GM19240 (cell line): ENCODE measurements around the gene LRRTM1.

Source experiments
- DNase-seq: peaks from one replicate; pipeline ENCODE4 v3.0.0; 2011; ENCODE audit warnings: low spot score; ENCODE audit not compliant: insufficient read length

The LRRTM1 gene

GRCh38 chr2:80302314-80303005, 2.1 kb downstream of the LRRTM1 start:
- no peak for DNase-seq

GRCh38 chr2:80302001-80302313, 2.6 kb downstream of the LRRTM1 start:
- DNase-seq = no peak

DNA sequence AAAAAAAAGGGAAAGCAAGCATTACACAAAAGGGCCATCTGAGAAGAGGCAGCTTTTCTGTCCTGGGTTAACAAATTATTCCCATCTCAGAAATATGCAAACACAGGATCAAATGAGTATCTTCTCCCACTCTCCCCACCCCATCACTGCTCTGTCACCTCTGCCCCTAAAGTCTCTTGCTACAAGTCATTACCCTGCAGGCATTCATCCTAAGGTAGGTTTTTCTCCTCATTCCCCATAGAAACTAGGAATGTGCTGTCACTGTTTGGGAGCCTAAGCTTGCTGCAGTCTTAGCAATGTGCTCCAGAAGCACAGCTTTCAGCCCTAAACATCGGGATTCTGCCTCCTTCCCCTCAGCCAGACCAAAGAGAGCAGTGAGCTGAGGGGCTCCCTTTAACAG, 3.6 kb downstream of the LRRTM1 start:
- no peak for DNase-seq

- DNase-seq = no peak
These were observed 4.2 kb downstream of the LRRTM1 start for GRCh38 chr2:80300346-80300745.

GRCh38 chr2:80299661-80300060, 4.9 kb downstream of the LRRTM1 start:
- DNase-seq = no peak

- no peak for DNase-seq
These were observed 5.6 kb downstream of the LRRTM1 start for GRCh38 chr2:80298954-80299353.

- no peak for DNase-seq
These were observed 11.5 kb downstream of the LRRTM1 start for GRCh38 chr2:80293039-80293438.

- DNase-seq = no peak
These were observed 12.1 kb downstream of the LRRTM1 start for GRCh38 chr2:80292474-80292873.

- no peak for DNase-seq
These were observed 12.9 kb downstream of the LRRTM1 start for GRCh38 chr2:80291656-80292055.

- DNase-seq = no peak
These were observed 16.0 kb downstream of the LRRTM1 start for GRCh38 chr2:80288576-80288975.

DNA sequence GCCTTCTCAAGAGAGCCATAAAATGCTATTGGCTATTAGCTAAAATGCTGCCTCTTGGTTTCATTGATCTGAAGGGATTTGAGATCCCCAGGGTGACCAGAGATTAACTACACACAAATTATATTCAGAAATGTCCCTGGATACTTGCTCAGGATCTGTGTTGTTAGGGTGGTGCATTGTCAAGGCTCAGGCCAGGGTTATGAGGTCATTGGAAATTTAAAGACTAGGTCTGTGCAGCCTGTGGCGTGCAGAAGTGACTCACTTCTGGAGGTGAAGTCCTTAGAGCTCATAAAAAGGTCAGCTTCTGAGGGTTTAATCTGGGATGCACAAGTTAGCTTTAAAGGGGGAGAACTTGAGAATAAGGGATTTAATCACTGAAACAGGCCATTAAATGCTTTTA, 23.5 kb downstream of the LRRTM1 start:
- no peak for DNase-seq

DNA sequence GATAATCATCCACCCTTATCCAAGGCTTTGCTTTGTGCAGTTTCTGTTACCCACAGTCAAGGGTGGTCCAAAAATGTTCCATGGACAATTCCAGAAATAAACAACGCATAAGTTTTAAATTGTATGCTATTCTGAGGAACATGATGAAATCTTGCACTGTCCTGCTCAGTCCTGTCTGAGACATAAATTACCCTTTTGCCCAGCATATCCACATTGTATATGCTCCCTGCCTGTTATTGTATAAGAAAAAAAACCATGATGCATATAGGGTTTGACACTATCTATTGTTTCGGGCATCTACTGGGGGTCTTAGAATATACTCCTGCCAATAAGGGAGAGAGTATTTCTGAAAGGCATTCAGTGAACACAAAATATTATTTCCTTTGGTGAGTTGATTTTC, 24.0 kb downstream of the LRRTM1 start:
- no peak for DNase-seq

GRCh38 chr2:80269806-80270205, 34.7 kb downstream of the LRRTM1 start:
- DNase-seq = no peak

GRCh38 chr2:80266231-80266630, 38.3 kb downstream of the LRRTM1 start:
- DNase-seq = no peak

- DNase-seq = no peak
These were observed 45.3 kb downstream of the LRRTM1 start for GRCh38 chr2:80259292-80259691.

- no peak for DNase-seq
These were observed 45.8 kb downstream of the LRRTM1 start for GRCh38 chr2:80258793-80259192.

DNA sequence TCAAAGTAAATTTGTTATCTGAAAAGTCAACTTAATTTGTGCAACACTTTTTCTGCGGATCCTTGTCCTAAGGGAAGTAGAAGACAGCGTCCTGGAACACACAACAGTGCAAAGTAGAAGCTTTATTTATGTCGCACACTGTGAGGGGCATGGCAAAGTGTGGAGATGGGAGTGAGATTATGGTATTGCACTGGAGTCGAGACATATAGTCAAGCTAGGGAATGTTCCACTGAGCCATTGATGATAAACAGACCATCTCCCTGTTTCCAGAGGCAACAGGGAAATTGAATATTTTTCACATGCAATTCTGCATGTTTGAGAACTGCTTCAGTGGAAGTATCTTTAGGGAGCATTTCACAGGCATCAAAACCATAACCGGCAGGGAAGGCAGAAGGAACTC, 46.2 kb downstream of the LRRTM1 start:
- no peak for DNase-seq

DNA sequence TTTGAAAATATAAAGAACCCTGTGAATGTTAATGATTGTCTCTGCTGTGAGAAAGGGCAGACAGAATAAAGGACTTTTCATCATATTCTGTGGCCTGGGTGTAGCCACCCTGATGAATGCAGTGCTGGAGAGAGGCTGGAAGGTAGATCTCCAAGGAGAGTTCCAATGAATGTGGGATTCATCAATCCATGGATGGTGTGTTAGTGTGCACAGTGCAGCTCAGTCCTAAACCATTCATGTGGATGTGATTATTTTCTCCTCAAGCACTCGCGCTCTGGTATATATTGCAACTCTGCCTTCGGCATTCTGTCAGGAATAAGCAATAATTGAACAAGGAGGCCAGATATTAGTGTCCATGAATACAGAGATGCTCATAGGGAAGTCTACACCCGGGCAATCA, 47.1 kb downstream of the LRRTM1 start:
- DNase-seq = no peak

GRCh38 chr2:80256782-80257167, 47.8 kb downstream of the LRRTM1 start:
- no peak for DNase-seq

GRCh38 chr2:80255918-80256781, 48.4 kb downstream of the LRRTM1 start:
- no peak for DNase-seq

GRCh38 chr2:80252294-80252986, 52.1 kb downstream of the LRRTM1 start:
- no peak for DNase-seq
